Lower leg skin (tissue), 3 donors: ENCODE measurements around the gene TRMT112.

ENCODE experiments used
- POLR2A ChIP-seq, 2 donors: fragments of 450-650 bp; IDR thresholded peaks; one replicate each; pipeline ENCODE4 v1.6.1; 2016 to 2017; ENCODE audit warnings: antibody characterized with exemption in 2 of 2, mild to moderate bottlenecking in 1 of 2, moderate library complexity in 1 of 2
- TF ChIP-seq, protein P1 (sequence below), 3 donors: fragments of 450-650 bp; IDR thresholded peaks; one replicate each; pipeline ENCODE4 v1.5.1; 2016; ENCODE audit warnings: antibody characterized with exemption in 3 of 3, mild to moderate bottlenecking in 3 of 3, moderate library complexity in 2 of 3

DNA sequence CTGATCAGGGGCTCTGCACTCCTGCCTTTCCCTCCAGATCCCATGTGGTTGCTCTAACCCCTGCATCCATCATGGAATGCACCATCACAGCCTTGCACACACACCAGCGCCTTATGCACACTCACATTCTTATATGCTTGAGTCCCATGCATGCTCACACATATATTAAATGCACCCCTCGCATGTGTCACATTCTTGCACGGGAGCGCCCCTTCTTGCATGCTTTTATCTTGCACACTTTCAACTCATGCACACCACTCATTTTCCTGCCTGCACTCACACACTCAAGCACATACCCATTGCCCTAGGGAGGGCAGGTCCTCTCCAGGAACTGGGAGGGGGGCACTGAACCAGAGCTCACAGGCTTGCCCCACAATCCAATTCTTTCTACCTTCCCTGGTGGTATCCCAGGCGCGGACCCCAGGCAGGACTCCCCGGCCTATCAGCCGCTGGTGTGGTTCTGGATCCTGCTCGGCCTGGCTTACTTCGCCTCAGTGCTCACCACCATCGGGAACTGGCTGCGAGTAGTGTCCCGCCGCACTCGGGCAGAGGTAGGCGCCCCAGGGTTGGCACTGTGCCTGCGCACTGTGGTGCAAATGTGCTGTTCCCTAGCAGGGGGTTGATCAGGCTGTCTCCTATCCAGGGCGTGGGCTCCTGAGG is 19.5 kb downstream of the TRMT112 start:
- TF ChIP-seq, protein P1, sequence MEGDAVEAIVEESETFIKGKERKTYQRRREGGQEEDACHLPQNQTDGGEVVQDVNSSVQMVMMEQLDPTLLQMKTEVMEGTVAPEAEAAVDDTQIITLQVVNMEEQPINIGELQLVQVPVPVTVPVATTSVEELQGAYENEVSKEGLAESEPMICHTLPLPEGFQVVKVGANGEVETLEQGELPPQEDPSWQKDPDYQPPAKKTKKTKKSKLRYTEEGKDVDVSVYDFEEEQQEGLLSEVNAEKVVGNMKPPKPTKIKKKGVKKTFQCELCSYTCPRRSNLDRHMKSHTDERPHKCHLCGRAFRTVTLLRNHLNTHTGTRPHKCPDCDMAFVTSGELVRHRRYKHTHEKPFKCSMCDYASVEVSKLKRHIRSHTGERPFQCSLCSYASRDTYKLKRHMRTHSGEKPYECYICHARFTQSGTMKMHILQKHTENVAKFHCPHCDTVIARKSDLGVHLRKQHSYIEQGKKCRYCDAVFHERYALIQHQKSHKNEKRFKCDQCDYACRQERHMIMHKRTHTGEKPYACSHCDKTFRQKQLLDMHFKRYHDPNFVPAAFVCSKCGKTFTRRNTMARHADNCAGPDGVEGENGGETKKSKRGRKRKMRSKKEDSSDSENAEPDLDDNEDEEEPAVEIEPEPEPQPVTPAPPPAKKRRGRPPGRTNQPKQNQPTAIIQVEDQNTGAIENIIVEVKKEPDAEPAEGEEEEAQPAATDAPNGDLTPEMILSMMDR (IDR thresholded peaks at IDR 0.05): no peak
- TF ChIP-seq POLR2A (IDR thresholded peaks at IDR 0.05): no peak
